T-cell (primary cell): ENCODE results near the gene FABP3. TPM values are rescaled to one million over a fixed set of nuclear protein-coding genes. Genes with fewer than 3 reads are reported as not detected.

Experiments
- ATAC-seq, 4 experiments: fragments of 200-7000 bp in 3 of 4; fragments of 150-1000 bp in 1 of 4; cut with Tn5 transposase; replicated peaks in 1 of 4; 1 replicate in 3 of 4; 2 replicates in 1 of 4; pipeline ENCODE4 v1.10.0; 2021; ENCODE audit warnings: moderate library complexity in 3 of 4, mild to moderate bottlenecking in 2 of 4, moderate number of reproducible peaks in 1 of 4
- CTCF ChIA-PET, 2 donors: fragments of 300-600 bp; sonication (Branson Sonifier 250); formaldehyde crosslinking; loops; one replicate each; lab custom pipeline; 2022; ENCODE audit warnings: antibody characterized with exemption in 2 of 2; lab: Charles Lee
- POLR2A ChIA-PET, 2 donors: fragments of 300-600 bp; sonication (Branson Sonifier 250); formaldehyde crosslinking; loops; one replicate each; lab custom pipeline; 2022; ENCODE audit warnings: antibody characterized with exemption in 2 of 2; lab: Charles Lee
- DNase-seq, 35 experiments: peaks; one replicate each; pipeline versions ENCODE4 v3.0.0 to v3.0.0-alpha.2; 2013 to 2023
- H3K27ac ChIP-seq: one replicate; pipeline ENCODE4 v1.5.1; 2013; ENCODE audit warnings: low read length
- H3K27me3 ChIP-seq, 2 experiments: replicated peaks in 1 of 2; 1 replicate in 1 of 2; 2 replicates in 1 of 2; pipeline versions ENCODE4 v1.6.1 to v1.7.0; 2013; ENCODE audit warnings: low read length in 1 of 2, mixed read lengths in 1 of 2; ENCODE audit not compliant: control insufficient read depth in 2 of 2, insufficient read depth in 2 of 2; ENCODE audit errors: extremely low read depth in 1 of 2
- H3K36me3 ChIP-seq, 2 donors: 1 replicate in 1 of 2; 2 replicates in 1 of 2; pipeline versions ENCODE4 v1.6.1 to v1.7.0; 2013; ENCODE audit warnings: low read length in 1 of 2; ENCODE audit not compliant: control insufficient read depth in 2 of 2, insufficient read depth in 1 of 2; ENCODE audit errors: extremely low read depth in 1 of 2
- H3K4me1 ChIP-seq, 2 experiments: 1 replicate in 1 of 2; 2 replicates in 1 of 2; pipeline versions ENCODE4 v1.6.1 to v1.7.0; 2013; ENCODE audit warnings: low read length in 2 of 2, mixed read lengths in 1 of 2; ENCODE audit not compliant: insufficient read depth in 2 of 2, control insufficient read depth in 1 of 2; ENCODE audit errors: extremely low read depth in 1 of 2
- H3K4me3 ChIP-seq, 2 donors: 1 replicate in 1 of 2; 2 replicates in 1 of 2; pipeline versions ENCODE4 v1.5.1 to v1.7.0; 2013; ENCODE audit warnings: mild to moderate bottlenecking in 2 of 2, low read length in 1 of 2, moderate library complexity in 1 of 2; ENCODE audit not compliant: control insufficient read depth in 1 of 2; ENCODE audit errors: extremely low read depth in 1 of 2
- H3K9me3 ChIP-seq: 2 replicates; pipeline ENCODE4 v1.7.0; 2013
- H3K27ac Mint-ChIP-seq, 2 donors: one replicate each; pipeline ENCODE4 v1.8.0; 2020 to 2021; ENCODE audit warnings: mild to moderate bottlenecking in 2 of 2, mixed read lengths in 2 of 2
- H3K27me3 Mint-ChIP-seq, 2 donors: one replicate each; pipeline ENCODE4 v1.8.0; 2021 to 2022; ENCODE audit warnings: mixed read lengths in 2 of 2
- H3K36me3 Mint-ChIP-seq: one replicate; pipeline ENCODE4 v1.8.0; 2021; ENCODE audit warnings: mixed read lengths
- H3K4me1 Mint-ChIP-seq, 3 donors: one replicate each; pipeline ENCODE4 v1.8.0; 2020 to 2022; ENCODE audit warnings: mixed read lengths in 3 of 3, mild to moderate bottlenecking in 1 of 3
- H3K4me3 Mint-ChIP-seq, 3 donors: one replicate each; pipeline ENCODE4 v1.8.0; 2020 to 2022; ENCODE audit warnings: mild to moderate bottlenecking in 3 of 3, mixed read lengths in 3 of 3, moderate library complexity in 3 of 3
- H3K9me3 Mint-ChIP-seq, 3 donors: one replicate each; pipeline ENCODE4 v1.8.0; 2020 to 2022; ENCODE audit warnings: mixed read lengths in 3 of 3
- WGBS: methylation state at CpG from one replicate; pipeline ENCODE4 v1.1.5; 2013; ENCODE audit warnings: missing lambda C conversion rate; ENCODE audit not compliant: insufficient coverage; 5-methylcytosine and 5-hydroxymethylcytosine counted together
- total RNA-seq, 35 experiments: library from RNA in 6 of 35; stranded (reverse) in 6 of 35; fragments of 120-200 nt in 1 of 35; gene quantifications; one replicate each; pipeline versions ENCODE4 v1.2.1 to v1.2.4 and lab custom pipeline; 2013 to 2026

FABP3 gene
- total RNA-seq, 5 donors from 2014 or later (not counting 1 experiment from before 2014, with no cell fraction given), result 0.53 TPM; not detected in 4

DNA sequence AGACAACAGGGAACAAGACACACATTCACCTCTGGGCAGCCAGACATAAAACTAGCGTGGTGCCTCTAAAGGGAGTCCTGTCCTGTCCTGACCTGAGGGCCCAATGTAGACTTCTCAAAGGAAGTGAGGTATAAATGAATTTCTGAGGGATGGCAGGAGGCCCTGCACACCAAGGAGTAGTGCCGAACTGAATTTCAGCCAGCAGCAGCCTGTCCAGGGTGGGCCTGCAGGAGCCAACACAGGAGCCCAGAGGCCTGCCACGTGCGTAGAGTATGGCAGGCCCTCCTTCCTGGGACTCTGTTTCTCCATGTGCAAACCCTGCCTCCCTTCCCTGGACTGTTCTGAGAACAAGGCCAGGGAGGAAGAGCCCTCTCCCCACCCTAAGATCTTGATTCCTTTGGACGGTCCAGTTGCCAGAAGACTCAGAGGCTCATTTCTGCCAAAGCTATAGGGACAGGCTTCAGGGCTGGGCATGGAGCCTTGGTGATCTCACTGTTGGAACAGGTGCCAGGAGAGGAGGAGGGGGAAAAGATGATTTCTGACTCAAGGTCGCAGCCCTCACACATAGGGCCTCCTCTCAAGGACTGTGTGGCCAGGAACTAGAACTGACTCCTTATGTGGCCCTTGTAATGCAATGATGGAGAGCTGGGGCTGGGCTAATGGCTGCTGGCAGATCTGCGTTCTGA, 1.8 kb upstream of the FABP3 start:
- peaks cover 0 to 16% of the 10 kb centered on the region in 2 experiments for H3K27me3 ChIP-seq
- Mint-ChIP-seq H3K27me3 (peaks cover 0 to 2% of the 10 kb centered on the region in 2 donors), H3K36me3 (no peaks in the 10 kb centered on the region), H3K4me1 (peaks cover 12 to 19% (median 17%) of the 10 kb centered on the region in 3 donors), H3K9me3 (no peaks in the 10 kb centered on the region), H3K27ac (no peak overlapping the region), H3K4me3 (peak overlapping the region in 1 of 3 donors; percentile 88)
- WGBS, result 90% methylated on average over 4 of the region's 7 CpGs
- no peak overlapping the region for H3K27ac ChIP-seq
- H3K36me3 ChIP-seq, result no peaks in the 10 kb centered on the region
- H3K9me3 ChIP-seq, result no peaks in the 10 kb centered on the region
- DNase-seq (no peak), ATAC-seq (no peak)
- H3K4me1 ChIP-seq, result peaks cover 0 to 13% of the 10 kb centered on the region in 2 experiments
- no peak overlapping the region for H3K4me3 ChIP-seq
- ChIA-PET POLR2A (no interaction called here), CTCF (interaction anchor here in 1 of 2 donors (1.1 kb wide), 1 partner anchor 20 kb away, joined by 3 read pairs; no protein-coding TSS in a partner anchor)

DNA sequence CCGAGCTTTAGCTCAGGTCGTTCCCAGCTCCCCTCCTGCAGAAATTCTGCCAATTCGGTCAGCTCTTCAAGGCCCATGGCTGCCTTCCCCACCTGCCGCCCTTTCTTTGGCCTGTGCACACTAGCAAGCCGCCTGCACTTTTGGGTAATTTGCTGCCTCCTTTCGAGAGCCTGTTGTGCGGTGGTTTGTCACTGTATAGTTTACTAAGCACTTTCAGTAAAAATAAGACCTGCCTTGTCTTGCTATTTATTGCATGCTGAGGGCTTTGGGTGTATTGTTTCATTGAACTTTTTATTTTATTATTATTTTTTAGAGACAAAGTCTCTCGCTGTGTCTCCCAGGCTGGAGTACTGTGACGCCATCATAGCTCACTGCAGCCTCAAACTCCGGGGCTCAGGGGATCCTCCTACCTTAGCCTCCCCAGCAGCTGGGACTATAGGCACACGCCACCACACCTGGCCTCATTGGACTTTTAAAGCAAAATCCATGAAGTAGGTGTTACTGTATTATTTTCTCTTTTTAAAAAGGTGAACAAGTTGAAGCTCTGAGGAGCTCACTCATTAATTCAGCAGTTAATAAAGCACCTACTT, 1.1 kb upstream of the FABP3 start:
- H3K27me3 ChIP-seq, result peaks cover 0 to 16% of the 10 kb centered on the region in 2 experiments
- no peaks in the 10 kb centered on the region for H3K36me3 ChIP-seq
- no peak overlapping the region for H3K27ac ChIP-seq
- ChIA-PET CTCF (interaction anchor here (0.5 to 1.1 kb wide), 4 partner anchors 20 to 212 kb away, joined by 3 to 7 read pairs (median 4); no protein-coding TSS in a partner anchor), POLR2A (interaction anchor here in 1 of 2 donors (0.6 kb wide), 2 partner anchors 271 to 611 kb away, joined by 4 to 8 read pairs; partner anchors contain the start of gene PEF1)
- H3K4me3 Mint-ChIP-seq, result peak overlapping the region; percentile 77 to 88 (median 79)
- peaks cover 0 to 13% of the 10 kb centered on the region in 2 experiments for H3K4me1 ChIP-seq
- peak overlapping the region; percentile 11 to 38 for H3K4me3 ChIP-seq
- WGBS, result 9% methylated on average over 4 of the region's 11 CpGs
- no peaks in the 10 kb centered on the region for H3K36me3 Mint-ChIP-seq
- no peaks in the 10 kb centered on the region for H3K9me3 Mint-ChIP-seq
- H3K4me1 Mint-ChIP-seq, result peaks cover 12 to 19% (median 17%) of the 10 kb centered on the region in 3 donors
- no peak overlapping the region for H3K27ac Mint-ChIP-seq
- DNase-seq, result peak in 2 of 35 experiments; percentile 1 to 15
- peak in 3 of 4 experiments; percentile 16 to 40 (median 22) for ATAC-seq
- no peaks in the 10 kb centered on the region for H3K9me3 ChIP-seq
- H3K27me3 Mint-ChIP-seq, result peaks cover 0 to 2% of the 10 kb centered on the region in 2 donors

DNA sequence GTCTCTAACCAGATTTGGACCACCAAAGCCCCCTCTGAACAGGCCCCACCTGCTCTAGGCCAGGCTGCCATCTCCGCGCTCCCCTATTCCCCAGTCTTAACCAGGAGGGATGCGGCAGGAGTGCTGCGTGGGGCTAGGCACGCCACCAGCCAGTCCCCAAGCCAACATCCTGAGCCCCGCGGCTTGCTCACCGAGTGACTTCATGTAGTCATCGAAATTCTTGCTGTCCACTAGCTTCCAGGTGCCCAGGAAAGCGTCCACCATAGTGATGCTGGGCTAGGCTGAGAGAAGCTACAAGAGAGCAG, 173 bp downstream of the FABP3 start:
- Histone ChIP-seq H3K4me1 (peaks cover 0 to 13% of the 10 kb centered on the region in 2 experiments), H3K9me3 (no peaks in the 10 kb centered on the region), H3K4me3 (peak overlapping the region in 1 of 2 donors; percentile 83), H3K27ac (no peak overlapping the region), H3K36me3 (no peaks in the 10 kb centered on the region), H3K27me3 (peaks cover 0 to 11% of the 10 kb centered on the region in 2 experiments)
- Mint-ChIP-seq H3K27ac (no peak overlapping the region), H3K4me1 (peaks cover 12 to 19% (median 17%) of the 10 kb centered on the region in 3 donors), H3K9me3 (no peaks in the 10 kb centered on the region), H3K27me3 (peaks cover 0 to 2% of the 10 kb centered on the region in 2 donors), H3K4me3 (peak overlapping the region in 2 of 3 donors; percentile 37 to 88), H3K36me3 (no peaks in the 10 kb centered on the region)
- ChIA-PET CTCF (no interaction called here), POLR2A (no interaction called here)
- DNase-seq (no peak), ATAC-seq (peak in 1 of 4 experiments; percentile 10)
- WGBS, result 56% methylated on average over 10 of the region's 10 CpGs

DNA sequence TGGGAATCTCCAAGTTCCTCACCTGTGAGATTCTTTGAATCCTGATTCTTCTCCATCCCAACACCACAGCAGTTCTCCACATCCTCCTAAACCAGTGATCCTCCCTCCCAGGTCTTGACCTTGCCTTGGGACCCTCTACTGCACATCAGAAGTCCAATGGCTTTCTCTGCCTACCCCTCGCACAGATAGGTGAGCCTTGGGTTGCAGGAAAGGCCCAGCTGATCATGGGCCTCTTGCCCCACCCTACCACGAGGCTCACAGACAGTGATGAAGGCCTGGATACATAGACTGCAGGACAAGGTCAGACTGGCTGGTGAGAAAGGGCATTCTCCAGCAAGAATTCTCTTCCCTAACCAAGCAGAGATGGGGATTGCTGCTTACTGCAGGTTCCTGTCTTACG, 825 bp downstream of the FABP3 start:
- peaks cover 5% of the 10 kb centered on the region for H3K36me3 Mint-ChIP-seq
- H3K27ac Mint-ChIP-seq, result no peak overlapping the region
- DNase-seq (no peak), ATAC-seq (no peak)
- H3K9me3 Mint-ChIP-seq, result no peaks in the 10 kb centered on the region
- Histone ChIP-seq H3K27me3 (peaks cover 0 to 11% of the 10 kb centered on the region in 2 experiments), H3K9me3 (no peaks in the 10 kb centered on the region), H3K36me3 (no peaks in the 10 kb centered on the region), H3K27ac (no peak overlapping the region), H3K4me1 (peaks cover 0 to 13% of the 10 kb centered on the region in 2 experiments), H3K4me3 (no peak overlapping the region)
- ChIA-PET CTCF (no interaction called here), POLR2A (no interaction called here)
- peaks cover 12 to 19% (median 17%) of the 10 kb centered on the region in 3 donors for H3K4me1 Mint-ChIP-seq
- peaks cover 0 to 2% of the 10 kb centered on the region in 2 donors for H3K27me3 Mint-ChIP-seq
- WGBS, result 100% methylated on average over 2 of the region's 3 CpGs
- peak overlapping the region in 2 of 3 donors; percentile 37 to 88 for H3K4me3 Mint-ChIP-seq

DNA sequence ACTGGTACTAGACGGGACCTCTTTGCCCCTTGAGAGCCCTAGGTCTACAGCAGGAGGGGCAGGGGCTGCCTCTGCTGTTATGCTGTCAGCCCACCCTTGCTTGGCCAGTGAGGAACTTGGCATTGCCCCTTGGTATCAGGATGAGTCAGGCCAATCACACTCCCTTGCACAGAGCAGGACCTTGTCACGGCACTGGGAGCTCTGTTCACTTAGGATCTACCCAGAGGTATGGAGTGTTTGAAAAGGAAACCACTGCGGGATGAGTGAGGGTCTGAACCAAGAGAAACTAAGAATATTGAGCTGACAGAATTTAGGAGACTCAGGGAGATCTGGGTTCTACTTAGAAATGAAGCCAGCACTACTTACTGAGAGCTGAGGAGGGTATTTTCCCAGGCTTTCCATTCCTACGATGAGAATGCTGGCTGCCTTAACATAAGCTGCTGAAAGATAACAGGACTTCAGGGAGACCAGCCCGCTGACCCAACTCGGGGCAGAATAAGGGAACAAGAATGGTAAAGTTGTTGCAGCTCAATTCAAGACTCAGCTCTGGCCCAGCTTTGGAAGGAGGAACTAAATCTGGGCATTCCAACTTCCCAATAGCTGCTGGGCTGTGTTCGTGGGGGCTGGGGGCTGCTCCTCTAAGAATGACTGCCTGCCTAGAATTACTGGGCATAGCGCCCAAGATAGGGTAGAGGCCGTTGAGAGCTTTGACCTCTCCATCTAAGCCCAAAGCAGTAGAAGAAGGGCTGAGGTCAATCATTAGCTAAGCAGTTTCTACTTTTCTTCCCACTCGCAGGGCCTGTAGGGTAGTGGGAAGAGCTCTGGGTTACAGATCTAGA, 1.5 kb downstream of the FABP3 start:
- 90% methylated on average over 6 of the region's 10 CpGs for WGBS

More for the DNA sequence above, 1.5 kb downstream of the FABP3 start:
- peaks cover 0 to 2% of the 10 kb centered on the region in 2 donors for H3K27me3 Mint-ChIP-seq
- no peak overlapping the region for H3K4me3 Mint-ChIP-seq
- H3K9me3 Mint-ChIP-seq, result no peaks in the 10 kb centered on the region
- ATAC-seq (no peak), DNase-seq (no peak)
- peaks cover 0 to 11% of the 10 kb centered on the region in 2 experiments for H3K27me3 ChIP-seq
- H3K4me1 Mint-ChIP-seq, result peaks cover 12 to 19% (median 17%) of the 10 kb centered on the region in 3 donors
- H3K27ac Mint-ChIP-seq, result no peak overlapping the region
- H3K36me3 ChIP-seq, result peaks cover 0 to 1% of the 10 kb centered on the region in 2 donors
- H3K27ac ChIP-seq, result no peak overlapping the region
- ChIA-PET POLR2A (no interaction called here), CTCF (no interaction called here)
- peaks cover 0 to 13% of the 10 kb centered on the region in 2 experiments for H3K4me1 ChIP-seq
- H3K36me3 Mint-ChIP-seq, result peaks cover 10% of the 10 kb centered on the region
- H3K9me3 ChIP-seq, result no peaks in the 10 kb centered on the region
- no peak overlapping the region for H3K4me3 ChIP-seq
